NCI-H1048 (cell line): Measurements from ENCODE around the gene GPHN.

Source experiments
- DNase-seq: peaks from one replicate; lab custom pipeline; 2025; lab: John Stamatoyannopoulos, UW

Gene GPHN

DNA sequence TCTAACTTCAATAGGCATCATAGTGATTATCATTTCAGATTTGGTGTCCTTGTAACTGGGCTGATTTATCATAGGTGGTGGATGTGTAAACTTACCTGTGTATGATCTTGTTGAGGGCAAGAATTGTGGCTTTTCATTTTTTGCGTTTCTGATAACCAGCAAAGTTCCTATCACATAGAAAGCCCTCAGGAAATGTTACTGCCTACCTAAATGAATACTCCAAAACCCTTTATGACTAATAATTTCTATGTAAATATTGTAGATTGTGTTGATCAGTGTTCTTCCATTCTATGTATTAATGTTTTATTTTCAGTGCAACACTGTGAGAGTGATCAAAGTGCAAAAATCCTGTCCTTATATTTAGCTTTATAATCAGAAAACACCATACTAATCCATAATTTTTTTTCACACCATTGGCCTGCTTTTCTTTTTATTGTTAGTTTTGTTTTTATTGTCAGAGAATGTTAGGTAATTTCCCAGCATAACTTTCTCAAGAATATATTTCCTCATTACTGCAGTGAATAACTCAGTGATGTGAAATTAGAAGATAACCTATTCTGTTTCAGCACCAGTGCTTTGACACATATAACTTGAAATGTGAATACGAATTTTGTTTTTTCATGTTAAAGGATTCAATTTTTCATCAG is 94.1 kb downstream of the GPHN start:
- no peak for DNase-seq

DNA sequence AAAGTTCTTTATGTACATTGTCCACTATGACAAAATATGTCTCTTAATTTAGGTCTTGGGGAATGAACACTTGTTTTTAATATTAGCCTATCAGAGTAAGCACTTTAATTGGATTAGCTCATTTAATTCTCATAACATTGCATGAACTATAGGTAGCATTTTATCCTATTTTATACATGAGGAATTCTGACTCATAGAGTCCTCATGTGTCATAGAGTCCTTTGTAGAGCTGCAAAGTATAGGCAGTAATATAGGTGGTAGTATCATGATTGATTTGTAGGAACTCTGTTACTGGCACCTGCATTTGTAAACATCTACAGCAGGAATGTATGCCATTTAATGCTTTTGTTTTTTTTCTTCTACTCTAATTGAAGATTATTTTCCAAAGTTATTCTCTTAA is 96.0 kb downstream of the GPHN start:
- DNase-seq: no peak

DNA sequence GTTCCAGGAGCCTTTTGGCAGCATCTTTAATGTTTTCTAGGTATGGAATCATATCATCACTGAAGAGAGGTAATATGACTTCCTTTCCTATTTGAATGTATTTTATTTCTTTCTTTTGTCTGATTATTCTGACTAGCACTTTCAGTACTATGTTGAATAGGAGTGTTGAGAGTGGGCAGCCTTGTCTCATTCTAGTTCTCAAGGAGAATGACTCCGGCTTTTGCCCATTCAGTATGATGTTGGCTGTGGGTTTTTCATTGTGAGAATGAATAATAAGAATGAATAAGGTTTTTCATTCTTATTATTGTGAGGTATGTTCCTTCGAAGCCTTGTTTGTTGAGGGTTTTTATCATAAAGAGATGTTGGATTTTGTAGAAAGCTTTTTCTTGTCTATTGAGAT is 98.9 kb downstream of the GPHN start:
- DNase-seq: no peak

DNA sequence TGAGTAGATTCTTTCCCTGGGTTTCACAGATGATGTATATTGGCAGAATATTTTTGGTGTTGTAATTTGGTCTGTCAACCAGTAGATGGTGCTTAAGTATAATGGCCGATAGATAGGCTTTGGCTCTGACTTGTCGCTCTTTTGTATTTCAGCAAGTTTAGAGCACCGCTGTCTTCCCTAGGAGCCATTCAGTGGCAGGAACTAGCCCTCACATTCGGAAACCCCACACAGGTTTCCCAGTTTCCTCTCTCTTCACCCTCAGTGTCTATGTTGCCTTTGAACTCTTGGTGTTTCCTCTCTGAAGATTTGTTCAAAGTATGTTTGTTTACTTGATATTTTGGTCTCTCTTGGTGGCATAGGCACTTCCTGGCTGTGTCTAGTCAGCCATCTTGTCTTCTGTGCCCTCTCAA is 102.2 kb downstream of the GPHN start:
- no peak for DNase-seq

DNA sequence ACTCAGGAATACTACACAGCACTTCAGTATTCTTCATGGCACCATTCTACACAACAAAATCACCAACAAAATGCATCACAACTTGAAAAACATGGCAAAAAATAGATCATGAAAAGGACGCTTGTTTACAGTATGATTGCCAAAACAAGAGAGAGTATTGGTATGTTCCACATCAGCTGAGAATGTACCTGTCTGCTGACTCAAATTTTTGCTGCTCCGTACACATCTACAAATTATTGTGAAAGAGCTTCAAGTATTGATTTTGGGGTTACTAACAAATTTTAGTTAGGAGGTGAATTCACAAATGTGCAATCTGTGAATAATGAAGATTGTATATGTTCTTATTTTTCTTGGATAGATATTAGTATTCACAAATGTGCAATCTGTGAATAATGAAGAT is 105.4 kb downstream of the GPHN start:
- DNase-seq: no peak

DNA sequence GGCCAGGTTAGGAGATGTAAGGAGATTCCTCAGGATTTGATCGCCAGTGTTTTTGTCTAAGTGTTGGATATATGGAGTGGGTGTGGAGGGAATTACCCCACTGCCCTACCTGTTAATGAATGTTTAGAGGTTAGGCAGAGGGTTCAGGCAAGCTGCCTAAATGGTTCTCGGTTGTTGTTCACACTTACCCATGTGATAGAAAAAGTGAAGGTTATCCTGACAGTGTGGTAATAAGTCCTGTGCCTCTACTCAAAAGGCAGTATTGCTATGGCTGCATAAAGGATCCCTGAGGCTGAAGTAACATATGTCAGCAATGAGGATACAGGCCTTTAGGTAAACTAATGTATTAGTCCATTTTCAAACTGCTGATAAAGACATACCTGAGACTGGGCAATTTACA is 112.0 kb downstream of the GPHN start:
- DNase-seq: no peak

DNA sequence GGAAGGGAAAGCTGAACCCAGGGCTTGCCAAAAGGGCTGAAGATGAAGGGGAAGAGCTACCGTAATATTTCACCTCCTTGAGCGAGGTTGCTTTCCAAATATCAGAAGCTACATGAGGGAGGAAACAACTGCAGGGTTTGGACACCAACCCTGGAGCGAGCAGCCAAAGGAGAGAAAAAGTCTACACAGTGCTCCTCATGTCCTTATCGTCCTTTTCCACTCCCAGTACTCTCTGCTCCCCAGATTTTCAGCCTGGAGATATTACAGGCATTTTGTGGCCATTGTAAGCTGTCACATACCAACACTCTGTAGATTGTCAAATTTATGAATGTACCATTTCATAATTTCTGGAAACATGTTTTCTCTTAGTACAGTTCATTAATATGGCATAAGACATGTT is 115.9 kb downstream of the GPHN start:
- DNase-seq: no peak

DNA sequence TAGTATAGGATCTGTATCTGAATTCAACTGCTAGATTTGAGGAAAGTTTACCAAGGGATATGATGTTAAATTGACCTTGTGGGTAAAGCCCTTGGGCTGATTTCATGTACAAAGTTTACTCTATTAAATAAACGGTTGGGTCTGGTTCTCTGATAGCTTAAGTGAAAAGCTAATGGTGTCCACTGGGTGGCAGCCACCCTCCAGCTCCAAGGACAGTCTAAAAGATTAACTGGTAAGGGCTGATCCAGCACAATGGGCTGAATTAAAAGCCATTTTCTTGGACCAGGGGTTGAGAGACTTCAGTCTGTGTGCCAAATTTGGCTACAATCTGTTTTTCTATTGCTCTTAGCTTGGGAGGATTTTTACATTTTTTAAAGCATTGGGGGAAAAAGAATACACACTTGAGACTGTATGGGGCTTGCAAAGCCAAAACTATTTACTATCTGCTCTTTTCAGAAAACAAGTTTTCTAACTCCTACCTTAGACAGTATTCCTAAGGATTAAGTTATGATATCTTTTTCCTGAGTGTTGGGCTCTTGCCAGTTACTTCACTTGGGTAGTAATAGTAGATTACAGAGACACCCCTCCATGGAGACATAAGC is 116.5 kb downstream of the GPHN start:
- no peak for DNase-seq

DNA sequence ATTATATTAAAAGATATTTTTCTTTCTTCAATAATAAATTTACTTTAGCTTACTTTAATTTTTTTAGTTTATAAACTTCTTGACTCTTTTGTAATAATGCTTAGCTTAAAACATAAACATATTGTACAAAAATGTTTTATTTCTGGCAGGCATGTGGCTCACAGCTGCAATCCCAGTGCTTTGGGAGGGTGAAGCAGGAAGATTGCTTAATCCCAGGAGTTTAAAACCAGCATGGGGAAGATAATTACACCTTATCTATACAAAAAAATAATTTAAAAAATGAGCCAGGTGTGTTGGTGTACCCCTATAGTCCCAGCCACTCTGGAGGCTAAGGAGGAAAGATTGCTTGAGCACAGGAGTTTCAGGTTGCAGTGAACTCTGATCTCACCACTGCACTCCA is 120.7 kb downstream of the GPHN start:
- DNase-seq: no peak

DNA sequence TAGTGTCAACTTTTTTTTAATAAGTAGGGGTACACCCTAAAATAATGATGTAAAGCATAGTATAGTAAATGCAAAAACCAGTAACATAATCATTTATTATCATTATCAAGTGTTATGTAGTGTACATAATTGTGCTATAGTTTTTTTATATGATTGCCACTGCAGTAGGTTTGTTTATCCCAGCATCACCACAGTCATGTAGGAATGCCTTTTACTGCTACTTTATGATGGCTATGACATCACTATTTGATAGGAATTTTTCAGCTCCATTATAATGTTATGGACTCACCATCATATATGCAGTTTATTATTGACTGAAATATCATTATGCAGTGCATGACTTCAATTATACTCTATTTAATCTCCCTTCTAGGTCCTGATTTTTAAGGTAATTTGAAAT is 121.6 kb downstream of the GPHN start:
- DNase-seq: no peak

DNA sequence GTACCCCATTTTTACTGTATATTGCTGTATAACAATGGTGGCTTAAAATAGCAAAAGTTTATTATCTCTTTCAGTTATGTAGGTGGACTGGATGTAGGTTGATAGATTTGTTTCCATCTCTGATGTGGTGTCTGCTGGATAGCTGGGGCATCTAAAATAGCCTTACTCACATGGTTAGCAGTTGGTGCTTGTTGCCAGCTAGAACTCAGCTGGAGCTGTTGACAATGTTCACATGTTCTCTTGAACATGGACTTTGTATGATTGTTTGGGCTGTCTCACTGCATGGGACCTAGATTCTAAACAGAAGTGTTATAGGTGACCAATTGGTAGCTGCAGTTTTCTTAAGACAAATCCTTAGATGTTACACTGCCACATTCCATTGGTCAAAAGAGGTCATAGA is 126.9 kb downstream of the GPHN start:
- no peak for DNase-seq

DNA sequence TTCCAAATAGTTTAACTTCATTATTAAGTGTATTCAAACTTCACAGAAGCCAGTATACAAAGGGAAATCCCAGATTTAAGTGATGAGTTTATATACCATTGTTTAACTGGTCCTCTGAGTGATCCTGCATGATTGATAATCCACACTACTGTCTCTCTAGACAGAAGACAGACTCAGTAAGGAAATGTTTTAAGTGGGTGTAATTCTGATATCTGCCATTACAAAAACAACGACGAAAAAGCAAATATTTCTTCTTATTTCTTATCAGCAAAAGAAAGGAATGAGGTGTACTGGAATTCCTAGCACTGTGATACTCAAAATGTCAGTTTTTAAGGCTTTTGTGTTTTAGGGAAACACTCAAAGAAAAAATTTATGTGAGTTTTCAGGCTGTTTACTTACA is 127.5 kb downstream of the GPHN start:
- no peak for DNase-seq

DNA sequence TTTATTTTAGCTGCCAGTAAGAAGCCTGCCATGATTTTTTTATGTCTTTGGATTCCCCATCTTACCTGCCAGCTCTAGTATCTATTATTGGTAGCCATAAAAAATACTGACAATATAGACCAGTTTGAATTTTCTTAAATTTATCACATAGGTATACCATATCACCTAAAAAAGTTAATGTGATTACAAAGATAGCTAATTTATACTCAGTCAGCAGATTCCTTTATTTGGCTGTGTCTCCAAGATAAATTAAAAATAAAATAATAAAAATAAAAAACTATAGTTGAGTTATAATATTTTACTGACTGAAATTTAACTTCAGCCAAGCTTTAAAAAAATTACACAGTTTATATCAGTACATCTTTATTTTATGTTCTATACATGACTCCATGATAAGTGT is 128.3 kb downstream of the GPHN start:
- no peak for DNase-seq

DNA sequence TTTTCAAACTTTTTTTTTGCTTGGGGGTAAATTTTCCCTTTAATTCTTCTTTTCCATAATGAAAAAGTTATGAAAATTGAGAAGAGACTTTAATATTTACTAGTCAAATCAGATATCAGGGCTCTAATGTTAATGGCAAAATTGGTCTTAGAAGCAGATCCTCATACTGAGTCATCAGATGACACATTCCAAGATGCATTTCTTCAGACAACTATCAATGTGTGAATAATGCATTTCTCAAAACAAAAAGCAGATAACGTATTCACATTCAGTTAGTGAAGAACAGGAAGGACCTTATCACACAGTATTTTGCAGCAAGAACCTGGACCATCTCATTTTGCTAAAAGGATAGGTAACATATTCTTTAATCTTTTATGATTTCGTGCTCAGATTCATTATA is 130.7 kb downstream of the GPHN start:
- no peak for DNase-seq

DNA sequence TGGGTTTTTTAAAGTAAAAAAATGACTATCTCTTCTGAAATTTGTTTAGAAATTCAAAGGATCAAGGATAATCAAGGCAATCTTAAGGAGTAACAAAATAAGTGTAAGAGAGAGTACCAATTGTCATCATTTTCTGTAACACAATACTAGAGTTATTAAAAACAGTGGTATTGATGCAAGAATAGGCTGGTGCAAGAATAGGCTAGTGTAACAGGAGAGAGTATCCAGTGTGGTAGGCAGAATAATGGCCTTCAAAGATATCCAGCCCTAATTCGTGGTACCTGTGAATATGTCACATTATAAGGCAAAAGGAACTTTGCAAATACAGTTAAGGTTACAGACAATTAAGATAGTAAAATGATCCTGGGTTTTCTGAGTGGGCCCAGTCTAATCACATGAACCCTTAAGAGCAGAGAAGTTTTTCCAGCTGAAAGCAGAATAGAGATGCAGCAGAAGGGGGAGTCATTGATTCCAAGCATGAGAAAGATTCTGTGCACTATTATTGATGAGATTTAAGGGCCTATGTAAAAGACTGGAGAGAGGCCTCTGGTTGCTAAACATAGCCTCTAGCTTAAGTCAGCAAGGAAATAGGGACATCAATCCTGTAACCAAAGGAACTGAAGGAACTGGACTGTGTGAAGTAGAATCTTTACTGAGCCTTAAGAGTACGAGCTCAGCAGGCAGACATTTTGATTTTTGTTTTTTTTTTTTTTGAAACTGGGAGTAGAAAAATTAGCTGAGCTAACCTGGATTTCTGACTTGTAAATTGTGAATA is 134.1 kb downstream of the GPHN start:
- no peak for DNase-seq

DNA sequence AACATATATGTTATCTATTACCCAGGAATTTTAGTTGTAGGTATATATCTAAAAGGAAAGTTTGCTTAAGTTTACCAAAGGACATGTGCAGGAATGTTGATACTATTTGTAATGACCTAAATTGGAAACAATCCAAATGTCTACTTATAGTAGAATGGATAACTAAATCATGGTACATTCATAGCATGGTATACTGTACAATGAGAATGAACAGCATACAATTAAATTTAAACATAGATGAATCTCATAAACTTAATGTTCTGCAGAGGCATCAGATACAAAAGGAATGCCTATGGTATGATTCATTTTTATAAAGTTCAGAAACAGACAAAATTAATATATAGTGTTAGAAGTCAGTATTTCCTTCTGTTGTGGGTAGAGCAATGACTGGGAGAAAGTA is 135.4 kb downstream of the GPHN start:
- no peak for DNase-seq

DNA sequence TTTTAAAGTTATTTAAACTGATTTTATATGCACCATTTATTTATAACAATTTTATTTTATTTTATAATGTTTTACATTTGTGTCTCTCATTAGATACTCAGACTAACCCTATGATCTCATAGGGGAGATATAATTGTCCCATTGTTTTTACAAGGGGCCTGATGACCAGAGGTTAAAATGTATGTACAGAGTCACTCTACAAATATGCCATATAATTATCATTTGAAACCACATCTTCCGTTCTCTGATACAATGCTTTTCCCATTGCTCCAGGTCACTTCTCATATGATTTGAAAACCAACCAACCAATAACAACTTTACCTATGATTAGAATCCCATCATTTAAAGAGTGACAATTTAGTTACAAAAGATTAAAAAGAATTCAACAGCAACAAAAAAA is 137.8 kb downstream of the GPHN start:
- no peak for DNase-seq

DNA sequence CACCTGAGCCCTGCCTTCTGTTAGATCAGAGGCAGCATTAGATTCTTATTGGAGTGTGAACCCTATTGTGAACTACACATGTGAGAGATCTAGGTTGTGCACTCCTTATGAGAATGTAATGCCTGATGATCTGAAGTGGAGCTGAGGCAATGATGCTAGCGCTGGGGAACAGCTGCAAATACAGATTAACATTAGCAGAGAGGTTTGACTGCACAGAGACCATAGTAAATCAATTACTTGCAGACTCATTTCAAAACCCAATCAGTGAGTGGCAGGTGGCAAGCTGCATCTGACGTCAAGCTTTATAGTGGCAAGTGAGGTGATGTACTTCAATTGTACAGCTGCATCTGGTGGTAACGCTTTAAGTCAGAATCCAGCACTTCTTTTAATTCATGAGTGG is 141.6 kb downstream of the GPHN start:
- no peak for DNase-seq

DNA sequence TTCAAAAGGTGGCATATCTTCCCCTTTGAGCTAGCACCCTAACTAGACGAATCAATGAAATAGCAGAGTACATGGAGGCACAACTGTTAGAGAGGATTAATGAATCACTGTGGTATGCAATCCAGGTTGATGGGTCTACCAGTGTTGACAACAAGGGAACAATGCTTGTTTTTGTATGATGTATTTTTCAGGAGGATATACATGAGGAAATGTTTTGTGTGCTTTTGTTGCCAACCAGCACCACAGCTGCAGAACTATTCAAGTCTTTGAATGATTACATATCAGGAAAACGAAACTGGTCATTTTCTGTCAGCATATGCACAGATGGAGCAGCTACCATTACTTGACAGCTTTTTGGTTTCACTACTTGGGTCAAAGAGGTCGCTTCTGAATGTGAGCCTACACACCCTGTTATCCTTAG is 142.6 kb downstream of the GPHN start:
- no peak for DNase-seq

DNA sequence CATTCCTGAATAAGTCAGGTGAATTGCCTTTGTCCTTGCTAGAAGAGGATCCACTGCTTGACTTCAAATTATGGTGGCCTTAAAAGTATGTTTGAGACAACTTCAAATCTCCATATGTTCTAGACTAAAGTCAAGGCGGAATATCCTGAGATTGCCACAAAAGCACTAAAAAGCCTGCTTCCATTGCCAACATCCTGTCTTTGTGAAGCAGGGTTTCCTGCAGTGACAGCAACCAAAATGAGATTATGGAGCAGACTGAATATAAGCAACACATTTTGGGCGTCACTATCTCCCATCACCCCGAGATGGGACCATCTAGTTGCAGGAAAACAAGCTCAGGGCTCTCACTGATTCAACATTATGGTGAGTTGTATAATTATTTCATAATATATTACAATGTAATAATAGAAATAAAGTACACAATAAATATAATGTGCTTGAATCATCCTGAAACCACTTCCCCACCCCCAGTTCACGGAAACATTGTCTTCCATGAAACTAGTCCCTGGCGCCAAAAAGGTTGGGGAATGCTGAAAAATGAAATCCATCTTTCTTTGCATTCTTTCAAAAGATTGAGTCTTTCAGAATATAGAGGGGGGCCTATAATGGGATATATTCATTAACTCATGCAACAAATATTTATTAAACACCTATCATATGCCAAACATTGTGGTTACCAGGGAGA is 143.7 kb downstream of the GPHN start:
- no peak for DNase-seq

DNA sequence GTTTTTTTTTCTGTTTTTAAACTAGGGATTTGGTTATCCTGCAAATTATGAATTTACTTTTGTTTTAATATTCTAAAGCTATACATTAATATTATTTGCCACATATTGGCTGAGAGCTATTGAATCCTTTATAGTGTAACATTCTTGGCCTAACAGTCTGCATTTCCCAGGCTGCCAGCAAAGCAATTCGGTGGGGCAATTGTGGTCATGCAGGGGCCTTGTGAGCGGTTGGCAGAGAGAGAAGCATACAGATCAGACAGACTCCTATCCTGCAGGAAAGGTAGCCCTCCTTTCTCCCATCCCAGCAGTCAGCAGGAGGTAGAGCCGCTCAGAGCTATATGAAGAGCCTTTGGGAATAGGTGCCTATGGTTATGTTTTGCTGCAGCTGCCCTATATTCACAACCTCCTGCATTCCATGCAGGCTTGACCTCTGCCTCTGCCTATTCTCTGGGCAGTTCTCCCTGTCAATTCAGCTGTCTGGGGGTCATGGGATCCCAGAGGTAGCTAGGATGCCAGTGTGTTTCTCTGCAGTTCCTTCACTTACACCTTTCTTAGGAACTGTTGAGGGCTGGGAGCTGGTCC is 144.7 kb downstream of the GPHN start:
- DNase-seq: no peak

DNA sequence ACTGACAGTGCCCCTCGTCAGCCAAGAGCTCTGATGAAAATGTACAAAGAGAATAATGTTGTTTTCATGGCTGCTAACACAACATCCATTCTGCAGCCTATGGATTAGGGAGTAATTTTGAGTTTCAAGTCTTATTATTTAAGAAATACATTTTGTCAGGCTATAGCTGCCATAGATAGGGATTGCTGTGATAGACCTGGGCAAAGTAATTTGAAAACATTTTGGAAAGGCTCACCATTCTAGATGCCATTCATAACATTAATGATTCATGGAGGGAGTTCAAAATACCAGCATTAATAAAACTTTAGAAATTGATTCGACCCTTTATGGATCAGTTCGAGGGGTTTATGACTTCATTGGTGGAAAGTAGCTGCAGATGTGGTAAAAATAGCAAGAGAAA is 149.8 kb downstream of the GPHN start:
- DNase-seq: no peak

DNA sequence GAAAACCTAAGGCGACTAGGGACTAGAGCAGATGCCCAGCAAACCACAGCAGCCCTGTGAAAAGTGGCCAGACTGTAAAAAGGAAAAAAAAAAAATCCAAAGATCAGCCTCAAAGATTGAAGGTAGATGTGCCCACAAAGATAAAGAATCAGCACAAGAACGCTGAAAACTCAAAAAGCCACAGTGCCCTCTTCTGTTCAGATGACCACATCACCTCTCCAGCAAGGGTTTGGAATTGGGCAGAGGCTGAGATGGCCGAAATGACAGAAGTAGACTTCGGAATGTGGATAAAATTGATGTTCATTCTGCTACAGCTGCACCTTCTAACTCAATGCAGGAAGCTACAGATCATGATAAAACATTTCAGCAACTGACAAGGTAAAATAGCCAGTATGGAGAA is 154.4 kb downstream of the GPHN start:
- no peak for DNase-seq
